PC-3 (cell line): ENCODE measurements around the gene CMC1. TPM values are rescaled to one million over a fixed set of nuclear protein-coding genes. Genes with fewer than 3 reads are reported as not detected.

ENCODE experiments used
- ATAC-seq: fragments of 200-7000 bp; cut with Tn5 transposase; 2 replicates; pipeline ENCODE4 v1.9.1; 2020; ENCODE audit warnings: mild to moderate bottlenecking, moderate library complexity
- BruUV-seq: library from RNA; stranded (reverse); fragments of 400-500 nt; replicated peaks from 2 replicates; lab custom pipeline; 2021; lab: Mats Ljungman, UMichigan
- CTCF ChIA-PET: fragments of 300-600 bp; sonication (Branson Sonifier 250); formaldehyde crosslinking; loops from one replicate; lab custom pipeline; 2022; ENCODE audit warnings: antibody characterized with exemption; lab: Charles Lee
- POLR2A ChIA-PET: fragments of 300-600 bp; sonication (Branson Sonifier 250); formaldehyde crosslinking; loops from one replicate; lab custom pipeline; 2022; ENCODE audit warnings: antibody characterized with exemption; ENCODE audit not compliant: unreplicated experiment; lab: Charles Lee
- DNase-seq: peaks from one replicate; pipeline ENCODE4 v3.0.0-alpha.2; 2015
- H2AFZ ChIP-seq: fragments of 300-600 bp; sonication (generic); 2 replicates; pipeline ENCODE4 v1.6.0; 2016; ENCODE audit warnings: antibody characterized with exemption, low read length
- H3F3A ChIP-seq: fragments of 300-600 bp; sonication (generic); one replicate; pipeline ENCODE4 v1.6.0; 2017; ENCODE audit warnings: antibody characterized with exemption, low read length, control low read depth, mild to moderate bottlenecking; ENCODE audit not compliant: unreplicated experiment
- H3K27ac ChIP-seq: fragments of 300-600 bp; sonication (generic); 2 replicates; pipeline ENCODE4 v1.5.1; 2016; ENCODE audit warnings: mild to moderate bottlenecking, low read length
- H3K27me3 ChIP-seq: fragments of 300-600 bp; sonication (generic); 2 replicates; pipeline ENCODE4 v1.6.1; 2016; ENCODE audit warnings: low read length, mixed read lengths
- H3K36me3 ChIP-seq: fragments of 300-600 bp; sonication (generic); 2 replicates; pipeline ENCODE4 v1.6.1; 2016; ENCODE audit warnings: low read depth, mixed run types, low read length, mixed read lengths
- H3K4me1 ChIP-seq: fragments of 300-600 bp; sonication (generic); 2 replicates; pipeline ENCODE4 v1.5.1; 2016; ENCODE audit warnings: low read length; ENCODE audit not compliant: insufficient read depth
- H3K4me2 ChIP-seq: fragments of 300-600 bp; sonication (generic); 2 replicates; pipeline ENCODE4 v1.6.0; 2016; ENCODE audit warnings: low read length
- H3K4me3 ChIP-seq: fragments of 300-600 bp; sonication (generic); 2 replicates; pipeline ENCODE4 v1.5.1; 2016; ENCODE audit warnings: mild to moderate bottlenecking, low read length, mixed read lengths
- H3K79me2 ChIP-seq: fragments of 300-600 bp; sonication (generic); 2 replicates; pipeline ENCODE4 v1.6.1; 2017; ENCODE audit warnings: low read length, mixed read lengths
- H3K9ac ChIP-seq: fragments of 300-600 bp; sonication (generic); 2 replicates; pipeline ENCODE4 v1.6.0; 2016; ENCODE audit warnings: mild to moderate bottlenecking, low read length
- H3K9me2 ChIP-seq: fragments of 300-600 bp; sonication (generic); replicated peaks from 2 replicates; pipeline ENCODE4 v1.6.1; 2016; ENCODE audit warnings: mixed run types, low read length, mixed read lengths
- H3K9me3 ChIP-seq: fragments of 300-600 bp; sonication (generic); 2 replicates; pipeline ENCODE4 v1.6.1; 2016; ENCODE audit warnings: low read length, mixed read lengths
- H4K20me1 ChIP-seq: fragments of 300-600 bp; sonication (generic); 2 replicates; pipeline ENCODE4 v1.6.1; 2016; ENCODE audit warnings: low read length, mixed read lengths
- CTCF ChIP-seq: fragments of 300-600 bp; sonication (generic); conservative IDR thresholded peaks from 2 replicates; pipeline ENCODE4 v1.5.1; 2017; ENCODE audit warnings: antibody characterized with exemption, low read depth, mild to moderate bottlenecking, low read length
- EZH2 ChIP-seq: fragments of 300-600 bp; sonication (generic); IDR thresholded peaks from one replicate; pipeline ENCODE4 v1.6.1; 2017; ENCODE audit warnings: antibody characterized with exemption, mild to moderate bottlenecking, low read length; ENCODE audit not compliant: unreplicated experiment
- EZH2phosphoT487 ChIP-seq: fragments of 300-600 bp; sonication (generic); IDR thresholded peaks from 2 replicates; pipeline ENCODE4 v1.6.1; 2018; ENCODE audit warnings: mild to moderate bottlenecking, antibody characterized with exemption, low read length, borderline replicate concordance
- intact Hi-C: fragments of 100-400 bp; cut with micrococcal nuclease; formaldehyde crosslinking; loops from 2 replicates; pipeline ENCODE4 v1.9.0; 2023
- total RNA-seq: library from RNA; depleted of rRNA; stranded (reverse); fragments of >200 nt; gene quantifications from 2 replicates; pipeline ENCODE4 v1.2.3, GENCODE V29; 2014

The CMC1 gene
- total RNA-seq, 1 experiment from 2014 or later: 16.7 TPM

DNA sequence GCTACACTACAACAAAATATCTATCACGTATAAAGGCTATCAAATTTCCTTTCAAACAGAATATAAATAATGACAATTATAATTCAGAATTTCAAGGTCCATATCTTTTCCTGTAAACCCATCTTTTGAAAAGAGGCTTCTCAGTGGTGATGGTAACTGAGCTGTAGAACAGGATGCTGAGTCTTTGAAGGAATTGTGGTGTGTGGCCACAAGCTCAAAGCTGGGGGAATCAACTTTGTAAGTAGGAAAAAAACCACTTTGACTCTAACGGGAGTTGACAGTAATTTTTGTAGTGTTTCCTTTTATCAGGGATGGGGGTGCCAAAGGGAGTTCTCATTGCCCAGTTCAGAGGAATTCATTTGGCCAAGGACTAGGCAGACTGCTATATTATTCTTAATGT lies 93.8 kb downstream of the CMC1 start:
- no peak for TF ChIP-seq EZH2
- no peak for TF ChIP-seq CTCF
- TF ChIP-seq EZH2phosphoT487: no peak
- no TSS peak for BruUV-seq
- ChIA-PET CTCF (no interaction called here), POLR2A (no interaction called here)
- Histone ChIP-seq H3K9ac (no peak overlapping the region), H3F3A (no peaks in the 10 kb centered on the region), H3K36me3 (peaks cover 26% of the 10 kb centered on the region), H3K79me2 (no peaks in the 10 kb centered on the region), H2AFZ (no peak overlapping the region), H3K4me1 (no peaks in the 10 kb centered on the region), H3K4me3 (no peak overlapping the region), H4K20me1 (no peaks in the 10 kb centered on the region), H3K9me3 (no peaks in the 10 kb centered on the region), H3K9me2 (no peaks in the 10 kb centered on the region), H3K27ac (no peak overlapping the region), H3K27me3 (no peaks in the 10 kb centered on the region), H3K4me2 (no peak overlapping the region)
- intact Hi-C loops: no loop called here
- ATAC-seq (no peak), DNase-seq (no peak)

DNA sequence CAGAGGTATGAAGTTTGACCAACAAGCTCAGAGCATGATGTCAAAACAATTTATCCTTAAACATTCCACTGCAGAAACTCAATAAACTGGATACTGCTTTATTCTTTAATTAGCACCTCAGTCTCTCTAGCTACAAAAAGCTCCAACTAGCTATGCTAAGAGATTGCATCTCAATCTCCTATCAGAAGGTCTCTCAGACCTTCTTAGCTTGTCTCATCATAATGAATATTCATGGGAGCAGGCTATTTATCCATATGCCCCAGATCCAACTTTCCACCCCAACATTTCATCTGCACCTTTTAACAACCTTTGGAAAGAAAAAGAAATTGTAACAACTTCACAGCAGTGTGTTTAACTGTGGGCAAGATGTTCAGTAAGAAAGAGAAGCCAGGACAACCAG lies 95.8 kb downstream of the CMC1 start:
- Histone ChIP-seq H3K27me3 (no peaks in the 10 kb centered on the region), H4K20me1 (no peaks in the 10 kb centered on the region), H2AFZ (no peak overlapping the region), H3K36me3 (peaks cover 26% of the 10 kb centered on the region), H3K4me2 (no peak overlapping the region), H3K4me1 (no peaks in the 10 kb centered on the region), H3K9me3 (no peaks in the 10 kb centered on the region), H3K4me3 (no peak overlapping the region), H3K79me2 (peaks cover 10% of the 10 kb centered on the region), H3K9ac (no peak overlapping the region), H3K9me2 (no peaks in the 10 kb centered on the region), H3K27ac (no peak overlapping the region), H3F3A (no peaks in the 10 kb centered on the region)
- POLR2A ChIA-PET: no interaction called here
- intact Hi-C loops: no loop called here
- no peak for TF ChIP-seq EZH2phosphoT487
- ATAC-seq: no peak
- no peak for DNase-seq
- CTCF ChIA-PET: no interaction called here
- BruUV-seq: no TSS peak

- H3K27me3 ChIP-seq: no peaks in the 10 kb centered on the region
- no peaks in the 10 kb centered on the region for H3F3A ChIP-seq
- DNase-seq: no peak
- H2AFZ ChIP-seq: no peak overlapping the region
- no TSS peak for BruUV-seq
- H3K9ac ChIP-seq: no peak overlapping the region
- H3K36me3 ChIP-seq: peaks cover 11% of the 10 kb centered on the region
- intact Hi-C loops: no loop called here
- no peak overlapping the region for H3K4me2 ChIP-seq
- H3K9me3 ChIP-seq: no peaks in the 10 kb centered on the region
- ChIA-PET POLR2A (no interaction called here), CTCF (no interaction called here)
- H3K27ac ChIP-seq: no peak overlapping the region
- peaks cover 19% of the 10 kb centered on the region for H4K20me1 ChIP-seq
- H3K9me2 ChIP-seq: no peaks in the 10 kb centered on the region
- peaks cover 27% of the 10 kb centered on the region for H3K4me1 ChIP-seq
- ATAC-seq: no peak
- H3K79me2 ChIP-seq: peaks cover 68% of the 10 kb centered on the region
- TF ChIP-seq EZH2phosphoT487 (no peak), CTCF (no peak), EZH2 (no peak)
- H3K4me3 ChIP-seq: no peak overlapping the region
Measured at GRCh38 chr3:28343144-28343543, 101.7 kb downstream of the CMC1 start.
